LHCN-M2 (cell line): ENCODE measurements around the gene EMB. TPM values are rescaled to one million over a fixed set of nuclear protein-coding genes. Genes with fewer than 3 reads are reported as not detected.
"Not testable (repeated sequence)": the region's sequence is repeated elsewhere in the genome, so short reads cannot be mapped to it uniquely, and the experiment has no call there.

Experiments used
- DNase-seq: peaks from one replicate; pipeline ENCODE4 v3.0.0-alpha.2; 2012; ENCODE audit warnings: low read depth
- polyA plus RNA-seq: library from polyadenylated mRNA; unstranded; fragments of >200 nt; gene quantifications from one replicate; pipeline ENCODE4 v1.2.1, GENCODE V29; 2012; ENCODE audit warnings: missing spikeins
- total RNA-seq: library from RNA; depleted of rRNA; stranded (reverse); fragments of >200 nt; gene quantifications from 2 replicates; pipeline ENCODE4 v1.2.3, GENCODE V29; 2014; rRNA removed

Gene EMB
- 48.6 and 56.6 TPM in 2 replicates for total RNA-seq
- polyA plus RNA-seq: 10.7 TPM

- DNase-seq: peak; percentile 66
Observed at GRCh38 chr5:50440651-50441492, at the start of gene EMB. EMB (minus strand) TSS chr5:50441288; CDS start chr5:50441151, 137 bp downstream.

- DNase-seq: not testable (repeated sequence)
Observed at GRCh38 chr5:50489491-50489890, 48.4 kb upstream of the EMB start.

GRCh38 chr5:50478790-50479189 is 37.7 kb upstream of the EMB start:
- DNase-seq: not testable (repeated sequence)

GRCh38 chr5:50476549-50476948 is 35.5 kb upstream of the EMB start:
- no peak for DNase-seq

GRCh38 chr5:50465015-50465414 is 23.9 kb upstream of the EMB start:
- not testable (repeated sequence) for DNase-seq

GRCh38 chr5:50463726-50464125 is 22.6 kb upstream of the EMB start:
- no peak for DNase-seq

GRCh38 chr5:50463047-50463446 is 22.0 kb upstream of the EMB start:
- no peak for DNase-seq

- not testable (repeated sequence) for DNase-seq
Observed at GRCh38 chr5:50462579-50462978, 21.5 kb upstream of the EMB start.

- not testable (repeated sequence) for DNase-seq
Observed at GRCh38 chr5:50458372-50458771, 17.3 kb upstream of the EMB start.

- not testable (repeated sequence) for DNase-seq
Observed at GRCh38 chr5:50449241-50449640, 8.2 kb upstream of the EMB start.

- DNase-seq: no peak
Observed at GRCh38 chr5:50447941-50448340, 6.9 kb upstream of the EMB start.

- DNase-seq: no peak
Observed at GRCh38 chr5:50447228-50447627, 6.1 kb upstream of the EMB start.

GRCh38 chr5:50445296-50445949 is 4.3 kb upstream of the EMB start:
- no peak for DNase-seq

- not testable (repeated sequence) for DNase-seq
Observed at GRCh38 chr5:50442559-50443539, 1.8 kb upstream of the EMB start.

- no peak for DNase-seq
Observed at GRCh38 chr5:50441493-50441955, 436 bp upstream of the EMB start.

- no peak for DNase-seq
Observed at GRCh38 chr5:50439221-50439620, 1.9 kb downstream of the EMB start.

- not testable (repeated sequence) for DNase-seq
Observed at GRCh38 chr5:50438060-50438459, 3.0 kb downstream of the EMB start.

- no peak for DNase-seq
Observed at GRCh38 chr5:50435168-50435567, 5.9 kb downstream of the EMB start.

GRCh38 chr5:50431133-50431904 is 9.8 kb downstream of the EMB start:
- DNase-seq: peak; percentile 75

- not testable (repeated sequence) for DNase-seq
Observed at GRCh38 chr5:50423100-50423799, 17.8 kb downstream of the EMB start.
